Activated CD4-positive, alpha-beta T cell treated with anti-CD3 and anti-CD28 coated beads, Interleukin-2, amount 50 U/mL, for 24 hours (primary cell): Measurements from ENCODE around the gene STOX2.

Experiments
- DNase-seq, 2 donors: peaks; one replicate each; pipeline ENCODE4 v3.0.0-alpha.2; 2020; ENCODE audit warnings: low read depth in 1 of 2, low spot score in 1 of 2

The STOX2 gene

DNA sequence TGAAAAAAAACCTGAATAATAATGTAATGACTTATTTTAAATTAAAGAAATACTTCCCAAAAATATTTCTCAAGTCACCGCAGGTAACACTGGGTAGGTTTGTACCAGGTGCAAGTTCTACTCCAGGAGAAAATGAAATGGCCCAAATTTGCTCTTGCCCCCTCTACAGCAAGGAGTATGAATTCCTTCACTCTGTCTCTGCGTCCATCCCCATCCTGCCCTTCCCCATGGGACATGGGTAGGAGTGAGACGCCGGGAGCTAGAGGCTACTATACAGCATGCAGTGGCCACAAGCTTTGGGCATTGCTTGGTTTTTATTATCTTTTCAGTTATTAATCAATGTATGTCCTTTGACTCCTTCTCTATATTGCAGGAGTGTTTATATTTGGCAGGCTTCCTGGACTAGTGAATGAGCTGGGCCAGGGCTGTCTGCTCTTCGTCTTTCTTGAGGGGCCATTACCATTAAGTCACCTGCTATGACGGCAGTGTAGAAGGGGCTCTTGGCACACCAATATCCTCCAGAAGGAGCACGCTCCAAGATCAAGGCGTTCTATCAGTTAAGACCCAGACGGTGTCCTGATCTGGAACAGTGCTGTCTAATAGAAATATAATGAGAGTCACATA is 162.9 kb downstream of the STOX2 start:
- DNase-seq, result no peak
